Measurements from ENCODE around the gene RABGAP1L. TPM values are rescaled to one million over a fixed set of nuclear protein-coding genes. Genes with fewer than 3 reads are reported as not detected.
"Not testable (repeated sequence)": the region's sequence is repeated elsewhere in the genome, so short reads cannot be mapped to it uniquely, and the experiment has no call there.

Gene RABGAP1L
- total RNA-seq, 2 donors from 2014 or later = 148 to 174 TPM

DNA sequence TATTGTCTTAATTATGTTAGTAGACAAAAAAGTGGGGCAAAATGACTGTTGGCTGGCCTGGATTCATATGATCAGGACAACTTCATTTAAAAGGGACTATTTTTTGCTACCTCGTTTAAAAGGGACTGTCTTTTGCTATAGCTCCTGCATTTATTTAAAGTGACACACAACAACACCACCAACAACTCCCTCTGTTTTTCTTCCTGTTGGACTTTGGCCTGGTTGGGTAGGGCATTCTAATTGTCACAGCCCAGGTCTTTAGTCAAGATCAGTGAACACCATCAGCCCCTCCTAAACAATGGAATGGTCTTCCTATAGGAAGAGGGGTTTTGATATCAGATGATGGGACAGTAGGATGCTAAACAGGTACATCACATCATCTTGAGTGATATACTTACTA lies 530.2 kb downstream of the RABGAP1L start:
- no peak for TF ChIP-seq CTCF (IDR thresholded peaks at IDR 0.05)

DNA sequence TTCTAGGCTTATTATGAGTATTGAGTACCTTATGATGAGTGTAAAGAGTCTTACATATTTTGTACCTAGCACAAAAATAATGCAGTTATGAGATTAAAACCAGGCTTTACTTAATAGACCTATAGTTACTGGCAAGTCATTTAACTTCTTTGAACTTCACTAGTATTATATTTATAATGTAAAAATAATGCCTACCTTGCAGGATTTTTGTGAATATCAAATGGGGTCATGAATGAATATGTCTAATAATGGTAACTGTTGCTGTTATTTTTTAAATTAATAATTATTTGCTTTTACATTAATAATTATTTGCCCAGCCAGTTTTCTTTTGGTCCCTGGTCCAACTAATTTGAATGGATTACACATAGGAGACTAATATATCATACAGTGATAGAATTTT lies 530.9 kb downstream of the RABGAP1L start:
- H3K4me3 ChIP-seq = no peak overlapping the region
- H3K4me1 ChIP-seq = no peaks in the 10 kb centered on the region
- no peaks in the 10 kb centered on the region for H3K27me3 ChIP-seq
- DNase-seq (ENCODE audit: low spot score) = no peak
- H3K9me3 ChIP-seq = no peaks in the 10 kb centered on the region
- H3K36me3 ChIP-seq = no peaks in the 10 kb centered on the region
- no peak overlapping the region for H3K27ac ChIP-seq
- TF ChIP-seq CTCF (IDR thresholded peaks at IDR 0.05) = no peak

More for the DNA sequence above, 530.2 kb downstream of the RABGAP1L start:
- Histone ChIP-seq H3K27ac (no peak overlapping the region), H3K27me3 (no peaks in the 10 kb centered on the region), H3K4me3 (no peak overlapping the region), H3K4me1 (no peaks in the 10 kb centered on the region), H3K36me3 (no peaks in the 10 kb centered on the region), H3K9me3 (no peaks in the 10 kb centered on the region)
- DNase-seq (ENCODE audit: low spot score) = no peak

- no peaks in the 10 kb centered on the region for H3K27me3 ChIP-seq
- no peak overlapping the region for H3K27ac ChIP-seq
- no peak for TF ChIP-seq CTCF (IDR thresholded peaks at IDR 0.05)
- DNase-seq (ENCODE audit: low spot score) = no peak
- H3K9me3 ChIP-seq = no peaks in the 10 kb centered on the region
- no peak overlapping the region for H3K4me3 ChIP-seq
- no peaks in the 10 kb centered on the region for H3K36me3 ChIP-seq
- H3K4me1 ChIP-seq = no peaks in the 10 kb centered on the region
These were observed 533.0 kb downstream of the RABGAP1L start for GRCh38 chr1:174692313-174692712.

DNA sequence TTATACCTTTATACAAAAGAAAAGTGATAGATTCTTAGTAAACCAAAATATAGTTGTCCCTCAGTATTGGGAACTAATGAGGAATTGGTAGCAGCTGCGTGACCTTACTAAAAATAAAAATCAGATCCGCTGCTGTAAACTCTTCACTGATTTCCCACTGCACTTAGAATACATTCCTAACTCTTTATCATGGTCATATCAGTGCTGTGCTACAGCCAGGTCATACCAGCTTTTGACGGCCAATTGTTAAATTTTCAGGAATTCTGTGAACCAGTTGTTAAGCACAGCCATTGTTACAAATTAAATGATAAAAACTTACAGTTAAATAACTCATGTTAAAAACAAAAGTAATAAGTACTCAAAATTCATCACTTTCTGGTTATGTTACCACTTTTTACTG lies 533.8 kb downstream of the RABGAP1L start:
- TF ChIP-seq CTCF (IDR thresholded peaks at IDR 0.05) = no peak
- Histone ChIP-seq H3K27me3 (no peaks in the 10 kb centered on the region), H3K4me1 (no peaks in the 10 kb centered on the region), H3K36me3 (no peaks in the 10 kb centered on the region), H3K9me3 (no peaks in the 10 kb centered on the region), H3K27ac (no peak overlapping the region), H3K4me3 (no peak overlapping the region)
- DNase-seq (ENCODE audit: low spot score) = no peak

DNA sequence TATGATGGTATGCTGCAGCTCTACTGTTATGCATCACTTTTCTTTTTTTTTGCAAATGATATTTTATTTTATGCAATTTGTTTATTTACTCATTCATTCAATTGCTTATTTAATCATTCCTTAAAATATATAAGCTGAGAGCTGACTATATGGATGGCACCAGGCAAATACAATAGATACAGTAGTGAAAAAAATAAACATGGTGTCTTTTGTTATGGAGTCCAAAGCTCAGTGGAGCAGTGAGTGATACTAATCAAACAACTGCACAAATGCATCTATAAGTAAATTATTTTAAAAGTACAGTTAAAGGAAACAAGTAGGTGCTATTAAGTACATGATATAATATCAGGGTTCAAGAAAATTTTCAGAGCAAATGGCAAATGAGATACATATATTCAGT lies 534.2 kb downstream of the RABGAP1L start:
- not testable (repeated sequence) for H3K27ac ChIP-seq, H3K4me1 ChIP-seq

DNA sequence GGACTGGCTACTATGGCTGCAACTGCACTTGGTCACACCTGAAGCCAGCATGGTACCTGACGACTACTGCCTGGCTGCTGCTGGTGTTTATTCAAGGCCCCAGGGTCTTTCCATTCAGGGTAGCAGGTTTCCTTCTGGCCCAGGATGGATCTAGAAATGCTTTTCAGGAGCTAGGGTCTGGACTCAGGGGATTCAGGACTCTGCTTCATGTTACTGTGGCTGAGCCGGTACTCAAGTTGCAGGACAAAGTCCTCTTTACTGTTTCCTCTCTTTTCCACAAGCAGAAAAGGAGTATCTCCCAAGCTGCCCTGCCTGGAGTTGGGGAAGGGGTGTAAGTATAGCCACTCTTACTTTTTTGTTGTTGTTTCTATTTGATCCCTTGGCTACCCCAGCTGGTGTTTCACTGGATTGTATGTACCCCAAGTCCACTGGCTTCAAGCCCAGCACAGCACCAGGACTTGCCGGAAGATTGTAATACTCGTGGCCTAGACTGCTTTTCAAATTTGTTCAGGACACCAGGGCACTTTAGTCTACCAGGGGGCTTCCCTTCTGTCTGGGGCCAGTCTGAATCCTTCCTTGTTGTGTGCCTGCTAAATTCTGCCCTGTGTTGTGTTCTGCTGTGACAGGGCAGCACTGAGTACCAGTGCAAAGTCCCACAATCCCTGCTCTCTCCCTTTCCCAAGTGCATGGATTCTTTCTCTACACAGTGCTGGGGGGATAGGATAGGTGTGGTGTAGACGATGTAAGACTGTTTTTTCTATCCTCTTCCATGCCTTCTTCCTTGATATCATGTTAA lies 536.9 kb downstream of the RABGAP1L start:
- TF ChIP-seq CTCF (IDR thresholded peaks at IDR 0.05) = no peak

More for the DNA sequence above, 534.2 kb downstream of the RABGAP1L start:
- not testable (repeated sequence) for H3K9me3 ChIP-seq; H3K4me3 ChIP-seq; DNase-seq (ENCODE audit: low spot score); H3K36me3 ChIP-seq; H3K27me3 ChIP-seq

More for the DNA sequence above, 536.9 kb downstream of the RABGAP1L start:
- H3K4me1 ChIP-seq = no peaks in the 10 kb centered on the region
- H3K9me3 ChIP-seq = no peaks in the 10 kb centered on the region
- no peaks in the 10 kb centered on the region for H3K27me3 ChIP-seq
- H3K4me3 ChIP-seq = no peak overlapping the region
- no peak overlapping the region for H3K27ac ChIP-seq
- no peak for DNase-seq (ENCODE audit: low spot score)
- no peaks in the 10 kb centered on the region for H3K36me3 ChIP-seq
